NCI-H748 (cell line): ENCODE measurements around the gene PTH1R.

Experiments
- DNase-seq: peaks from one replicate; lab custom pipeline; 2025; ENCODE audit not compliant: unreplicated experiment; lab: John Stamatoyannopoulos, UW

The PTH1R gene

GRCh38 chr3:46863261-46863782, 14.2 kb upstream of the PTH1R start, which contains the start of gene MYL3:
TSS of gene MYL3 (minus strand) at chr3:46863444. CDS start at chr3:46863390, 54 bp downstream.
- DNase-seq = no peak

- DNase-seq = no peak
Measured at GRCh38 chr3:46864061-46864881, 13.2 kb upstream of the PTH1R start.

- no peak for DNase-seq
Measured at GRCh38 chr3:46865031-46865507, 12.5 kb upstream of the PTH1R start.

GRCh38 chr3:46865546-46865945, 12.0 kb upstream of the PTH1R start:
- DNase-seq = no peak

- DNase-seq = no peak
Measured at GRCh38 chr3:46866032-46866595, 11.4 kb upstream of the PTH1R start.

- DNase-seq = peak; percentile 33
Measured at GRCh38 chr3:46866720-46867549, 10.6 kb upstream of the PTH1R start.

- no peak for DNase-seq
Measured at GRCh38 chr3:46867550-46867898, 10.0 kb upstream of the PTH1R start.

GRCh38 chr3:46868287-46868686, 9.2 kb upstream of the PTH1R start:
- no peak for DNase-seq

GRCh38 chr3:46868948-46869347, 8.6 kb upstream of the PTH1R start:
- DNase-seq = no peak

GRCh38 chr3:46869440-46869839, 8.1 kb upstream of the PTH1R start:
- DNase-seq = no peak

- no peak for DNase-seq
Measured at GRCh38 chr3:46870651-46871050, 6.9 kb upstream of the PTH1R start.

- DNase-seq = no peak
Measured at GRCh38 chr3:46871222-46871621, 6.3 kb upstream of the PTH1R start.

- DNase-seq = no peak
Measured at GRCh38 chr3:46873521-46873920, 4.0 kb upstream of the PTH1R start.

GRCh38 chr3:46874430-46874829, 3.1 kb upstream of the PTH1R start:
- DNase-seq = no peak

GRCh38 chr3:46875560-46875959, 2.0 kb upstream of the PTH1R start:
- no peak for DNase-seq

GRCh38 chr3:46876313-46877300, 914 bp upstream of the PTH1R start:
- no peak for DNase-seq

- DNase-seq = no peak
Measured at GRCh38 chr3:46878781-46879436, 1.4 kb downstream of the PTH1R start.

- no peak for DNase-seq
Measured at GRCh38 chr3:46880884-46881595, 3.5 kb downstream of the PTH1R start.
